Transverse colon (tissue), 4 donors: ENCODE data around the gene RND3. TPM values are rescaled to one million over a fixed set of nuclear protein-coding genes. Genes with fewer than 3 reads are reported as not detected.

Experiments used
- DNase-seq: peaks from one replicate; pipeline ENCODE4 v3.0.0-alpha.2; 2019
- H3K27ac ChIP-seq, 4 donors: fragments of 200-600 bp; sonication (generic); 2 replicates each; pipeline ENCODE4 v1.5.1; 2016 to 2018; ENCODE audit warnings: inconsistent platforms in 4 of 4
- H3K27me3 ChIP-seq: fragments of 200-600 bp; sonication (generic); 2 replicates; pipeline ENCODE4 v1.5.1; 2017; ENCODE audit warnings: inconsistent platforms
- H3K36me3 ChIP-seq, 4 donors: fragments of 200-600 bp; sonication (generic); 2 replicates each; pipeline ENCODE4 v1.5.1; 2017 to 2019; ENCODE audit warnings: inconsistent platforms in 4 of 4
- H3K4me1 ChIP-seq, 4 donors: fragments of 200-600 bp; sonication (generic); 2 replicates each; pipeline ENCODE4 v1.5.1; 2017 to 2020; ENCODE audit warnings: inconsistent platforms in 4 of 4
- H3K4me3 ChIP-seq, 4 donors: fragments of 200-600 bp; sonication (generic); 1 replicate in 1 of 4; 2 replicates in 3 of 4; pipeline versions ENCODE4 v1.5.1 to v1.6.1; 2017 to 2019; ENCODE audit warnings: inconsistent platforms in 4 of 4
- H3K9me3 ChIP-seq, 2 donors: fragments of 200-600 bp; sonication (generic); 2 replicates each; pipeline ENCODE4 v1.5.1; 2017 to 2019; ENCODE audit warnings: inconsistent platforms in 2 of 2
- EP300 ChIP-seq: sonication (generic); formaldehyde crosslinking; IDR thresholded peaks from one replicate; pipeline ENCODE4 v1.6.1; 2017; ENCODE audit warnings: antibody characterized with exemption, low read depth
- POLR2A ChIP-seq: fragments of 450-650 bp; IDR thresholded peaks from one replicate; pipeline ENCODE4 v1.6.1; 2016; ENCODE audit warnings: antibody characterized with exemption, mild to moderate bottlenecking, moderate library complexity
- POLR2AphosphoS5 ChIP-seq, 3 donors: sonication (generic); formaldehyde crosslinking; IDR thresholded peaks; one replicate each; pipeline ENCODE4 v1.6.1; 2016; ENCODE audit warnings: antibody characterized with exemption in 3 of 3
- WGBS, 2 donors: methylation state at CpG; one replicate each; pipeline ENCODE4 v1.1.5; 2018; ENCODE audit warnings: low coverage in 1 of 2; 5-methylcytosine and 5-hydroxymethylcytosine counted together
- in situ Hi-C, 4 donors: fragments of 200-750 bp; cut with MboI; loops; one replicate each; pipeline versions ENCODE4 v1.15.0 to v1.15.1; 2017; ENCODE audit warnings: low sequenced_read_pairs in 3 of 4, low pct_ligation_motif_present in 1 of 4, low pct_unique_long_range_greater_than_20kb in 1 of 4
- intact Hi-C: fragments of 100-400 bp; cut with DNase I; formaldehyde crosslinking; loops from one replicate; pipeline ENCODE4 v1.15.1; 2023; ENCODE audit warnings: low total_unique reads
- total RNA-seq, 4 donors: library from RNA; depleted of rRNA; stranded (reverse); fragments of >200 nt; gene quantifications; one replicate each; pipeline ENCODE4 v1.1.0, GENCODE V29; 2016
- TF ChIP-seq, protein P1 (sequence below), 5 experiments: fragments of 200-600 bp in 3 of 5; fragments of 450-650 bp in 2 of 5; sonication (generic) in 3 of 5; IDR thresholded peaks; 1 replicate in 2 of 5; 2 replicates in 3 of 5; pipeline ENCODE4 v1.5.1; 2016 to 2017; ENCODE audit warnings: antibody characterized with exemption in 5 of 5, inconsistent platforms in 3 of 5, mild to moderate bottlenecking in 2 of 5, moderate library complexity in 1 of 5

The RND3 gene, protein sequence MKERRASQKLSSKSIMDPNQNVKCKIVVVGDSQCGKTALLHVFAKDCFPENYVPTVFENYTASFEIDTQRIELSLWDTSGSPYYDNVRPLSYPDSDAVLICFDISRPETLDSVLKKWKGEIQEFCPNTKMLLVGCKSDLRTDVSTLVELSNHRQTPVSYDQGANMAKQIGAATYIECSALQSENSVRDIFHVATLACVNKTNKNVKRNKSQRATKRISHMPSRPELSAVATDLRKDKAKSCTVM
- 10 to 100 TPM; 16.5 to 54.6 (median 46.1) TPM for total RNA-seq

DNA sequence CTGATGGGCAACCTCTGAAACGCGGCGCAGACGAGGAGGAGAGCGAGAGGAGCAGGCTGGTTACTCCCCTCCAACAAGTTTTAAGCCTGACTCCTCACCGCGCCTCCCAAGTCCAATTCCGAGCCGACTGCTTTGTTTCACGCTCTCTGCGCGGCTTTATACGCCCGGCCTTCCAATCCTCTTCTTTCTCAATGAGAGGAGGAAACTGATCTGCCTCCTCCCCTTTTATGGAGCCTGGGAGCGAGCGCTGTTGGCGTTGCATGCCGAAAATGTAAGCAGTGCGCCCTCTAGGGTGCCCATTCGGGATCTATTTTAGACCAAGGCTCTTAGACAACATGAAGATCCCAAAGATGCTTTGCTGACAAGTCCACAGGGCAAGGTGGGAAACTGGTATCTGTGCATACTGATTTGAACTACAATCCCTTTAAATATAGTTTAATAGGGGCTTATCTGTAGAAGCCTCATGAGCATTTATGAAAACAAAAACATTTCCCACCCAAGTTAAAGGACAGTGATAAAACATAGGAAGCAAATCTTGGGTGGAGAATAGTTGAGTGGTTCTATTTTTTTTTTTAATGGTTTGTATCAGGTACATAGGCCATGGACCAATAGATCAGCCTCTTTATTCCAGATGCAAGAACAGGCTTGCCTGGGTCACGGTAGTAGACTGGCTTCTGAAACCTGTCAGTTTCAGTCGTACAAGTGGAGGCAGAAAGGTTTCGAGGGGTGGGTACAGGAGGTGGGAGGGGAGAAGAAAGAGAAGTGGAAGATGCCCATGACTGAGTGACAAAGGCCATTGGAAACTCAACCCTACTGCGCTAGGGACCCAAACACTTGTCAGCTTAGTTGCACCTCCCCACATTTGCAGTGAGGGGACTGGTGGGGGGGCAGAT is at the start of gene RND3:
TSS of gene RND3 (minus strand) at position 131 of the 893 bp plus-strand sequence. CDS start 250 bp downstream, outside the sequence.
- peaks cover 6 to 24% (median 16%) of the 10 kb centered on the region in 4 donors for H3K4me1 ChIP-seq
- peak; percentile 100 for TF ChIP-seq POLR2AphosphoS5 (IDR thresholded peaks at IDR 0.05)
- TF ChIP-seq POLR2A = peak; percentile 98
- TF ChIP-seq, protein P1, sequence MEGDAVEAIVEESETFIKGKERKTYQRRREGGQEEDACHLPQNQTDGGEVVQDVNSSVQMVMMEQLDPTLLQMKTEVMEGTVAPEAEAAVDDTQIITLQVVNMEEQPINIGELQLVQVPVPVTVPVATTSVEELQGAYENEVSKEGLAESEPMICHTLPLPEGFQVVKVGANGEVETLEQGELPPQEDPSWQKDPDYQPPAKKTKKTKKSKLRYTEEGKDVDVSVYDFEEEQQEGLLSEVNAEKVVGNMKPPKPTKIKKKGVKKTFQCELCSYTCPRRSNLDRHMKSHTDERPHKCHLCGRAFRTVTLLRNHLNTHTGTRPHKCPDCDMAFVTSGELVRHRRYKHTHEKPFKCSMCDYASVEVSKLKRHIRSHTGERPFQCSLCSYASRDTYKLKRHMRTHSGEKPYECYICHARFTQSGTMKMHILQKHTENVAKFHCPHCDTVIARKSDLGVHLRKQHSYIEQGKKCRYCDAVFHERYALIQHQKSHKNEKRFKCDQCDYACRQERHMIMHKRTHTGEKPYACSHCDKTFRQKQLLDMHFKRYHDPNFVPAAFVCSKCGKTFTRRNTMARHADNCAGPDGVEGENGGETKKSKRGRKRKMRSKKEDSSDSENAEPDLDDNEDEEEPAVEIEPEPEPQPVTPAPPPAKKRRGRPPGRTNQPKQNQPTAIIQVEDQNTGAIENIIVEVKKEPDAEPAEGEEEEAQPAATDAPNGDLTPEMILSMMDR (IDR thresholded peaks at IDR 0.05) = peak; percentile 74 to 93 (median 82)
- TF ChIP-seq EP300 = no peak
- H3K27me3 ChIP-seq = no peaks in the 10 kb centered on the region
- intact Hi-C loops (loop anchor here (5.0 kb wide), 1 partner anchor 890 kb away; no protein-coding TSS in a partner anchor), in situ Hi-C loops (loop anchor here in 3 of 4 donors (10.0 to 25.0 kb wide), 4 partner anchors 300 to 900 kb away; partner anchors contain the start of gene MMADHC (in 1 of the 3))
- no peaks in the 10 kb centered on the region for H3K36me3 ChIP-seq
- H3K4me3 ChIP-seq = peak within 1 kb of the TSS; percentile 58 to 75 (median 69)
- WGBS, 2 donors = 13 to 53% methylated on average over 4 to 24 of the region's 24 CpGs
- H3K27ac ChIP-seq = peak within 1 kb of the TSS; percentile 93 to 96 (median 96)
- no peaks in the 10 kb centered on the region for H3K9me3 ChIP-seq
- DNase-seq = peak; percentile 97

- intact Hi-C loops = no loop called here
- Histone ChIP-seq H3K4me3 (no peak overlapping the region), H3K9me3 (no peaks in the 10 kb centered on the region), H3K36me3 (no peaks in the 10 kb centered on the region), H3K27ac (no peak overlapping the region), H3K27me3 (no peaks in the 10 kb centered on the region), H3K4me1 (no peaks in the 10 kb centered on the region)
- no peak for TF ChIP-seq POLR2AphosphoS5 (IDR thresholded peaks at IDR 0.05)
- TF ChIP-seq, protein P1 (IDR thresholded peaks at IDR 0.05) = no peak
- TF ChIP-seq POLR2A = no peak
- TF ChIP-seq EP300 = no peak
- DNase-seq = no peak
- in situ Hi-C loops = no loop called here
- 70 to 83% methylated on average over 1 of the region's 1 CpG for WGBS, 2 donors
Observed at GRCh38 chr2:150535176-150535575, 47.7 kb upstream of the RND3 start.

DNA sequence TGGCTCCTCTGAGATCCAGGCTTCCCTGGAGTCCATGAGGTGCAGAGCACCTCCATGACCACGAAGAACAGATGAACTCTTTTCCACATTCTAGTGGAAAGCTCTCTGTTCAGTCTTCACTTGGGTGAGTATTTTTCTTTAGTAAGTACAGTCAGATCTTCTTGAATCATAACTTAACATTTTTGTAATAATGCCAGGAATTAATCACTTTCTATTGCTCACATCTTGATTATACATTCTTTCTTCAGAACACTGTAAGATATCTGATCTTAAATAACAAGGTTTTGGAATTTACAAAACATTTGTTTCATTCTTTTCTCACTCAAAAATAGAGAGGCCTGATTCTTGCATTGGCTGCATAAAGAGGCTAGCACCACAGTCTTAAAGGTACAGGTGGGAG is 45.4 kb upstream of the RND3 start:
- DNase-seq = no peak
- Histone ChIP-seq H3K4me1 (peaks cover 0 to 5% (median 0%) of the 10 kb centered on the region in 4 donors), H3K27ac (no peak overlapping the region), H3K27me3 (no peaks in the 10 kb centered on the region), H3K4me3 (no peak overlapping the region), H3K36me3 (no peaks in the 10 kb centered on the region), H3K9me3 (no peaks in the 10 kb centered on the region)
- TF ChIP-seq POLR2A (no peak), POLR2AphosphoS5 (IDR thresholded peaks at IDR 0.05) (no peak), EP300 (no peak)
- TF ChIP-seq, protein P1 (IDR thresholded peaks at IDR 0.05) = no peak
- intact Hi-C loops (no loop called here), in situ Hi-C loops (no loop called here)
- WGBS, 2 donors = 58 to 83% methylated on average over 1 of the region's 1 CpG

DNA sequence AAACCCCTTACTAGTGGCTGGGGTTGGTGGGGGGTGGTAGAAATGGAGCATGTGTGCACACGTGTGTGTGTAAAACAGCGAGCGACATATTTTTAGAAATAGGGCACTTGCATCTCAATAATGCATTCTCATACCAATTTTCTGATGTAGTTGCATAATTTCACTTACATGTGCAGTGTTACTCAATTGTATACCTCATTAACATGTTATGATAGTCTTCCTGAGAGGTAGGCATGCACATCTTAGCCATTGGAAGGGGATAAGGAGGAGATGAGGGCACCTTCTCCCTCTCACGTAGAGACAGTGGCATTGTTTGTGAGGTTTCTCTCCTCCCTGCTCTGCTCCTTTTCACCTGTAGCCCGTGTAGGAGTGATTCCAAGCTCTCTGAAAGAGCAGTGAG is 44.6 kb upstream of the RND3 start:
- Histone ChIP-seq H3K4me3 (no peak overlapping the region), H3K36me3 (no peaks in the 10 kb centered on the region), H3K9me3 (no peaks in the 10 kb centered on the region), H3K27me3 (no peaks in the 10 kb centered on the region), H3K4me1 (peaks cover 0 to 5% (median 0%) of the 10 kb centered on the region in 4 donors), H3K27ac (no peak overlapping the region)
- DNase-seq = no peak
- intact Hi-C loops (no loop called here), in situ Hi-C loops (no loop called here)
- no peak for TF ChIP-seq POLR2A
- no peak for TF ChIP-seq POLR2AphosphoS5 (IDR thresholded peaks at IDR 0.05)
- TF ChIP-seq, protein P1 (IDR thresholded peaks at IDR 0.05) = no peak
- no peak for TF ChIP-seq EP300
- 82 to 88% methylated on average over 5 of the region's 5 CpGs for whole genome bisulfite sequencing, 2 donors
